HepG2 (cell line): ENCODE data around the gene CD68.

Source experiments
- BCL6 ChIP-seq: IDR thresholded peaks from 2 replicates; pipeline ENCODE4 v1.6.1; 2016; ENCODE audit warnings: missing genetic modification reagents, missing compliant biosample characterization
- JUND ChIP-seq: sonication (generic); formaldehyde crosslinking; IDR thresholded peaks from 2 replicates; pipeline ENCODE4 v1.8.0; 2022; ENCODE audit warnings: mild to moderate bottlenecking, missing genetic modification reagents
- POLR2AphosphoS5 ChIP-seq: IDR thresholded peaks from 2 replicates; pipeline ENCODE4 v1.6.1; 2012; ENCODE audit warnings: low read depth, low read length
- SRY ChIP-seq: sonication (generic); formaldehyde crosslinking; IDR thresholded peaks from 2 replicates; pipeline ENCODE4 v1.8.0; 2022; ENCODE audit warnings: mild to moderate bottlenecking, missing genetic modification reagents
- TRIM24 ChIP-seq: sonication (generic); formaldehyde crosslinking; IDR thresholded peaks from 2 replicates; pipeline ENCODE4 v1.8.0; 2022; ENCODE audit warnings: mild to moderate bottlenecking, missing genetic modification reagents
- TF ChIP-seq, protein P1 (sequence below): IDR thresholded peaks from 2 replicates; pipeline ENCODE4 v1.6.1; 2012; ENCODE audit warnings: low read length, improper control_type of control experiment

DNA sequence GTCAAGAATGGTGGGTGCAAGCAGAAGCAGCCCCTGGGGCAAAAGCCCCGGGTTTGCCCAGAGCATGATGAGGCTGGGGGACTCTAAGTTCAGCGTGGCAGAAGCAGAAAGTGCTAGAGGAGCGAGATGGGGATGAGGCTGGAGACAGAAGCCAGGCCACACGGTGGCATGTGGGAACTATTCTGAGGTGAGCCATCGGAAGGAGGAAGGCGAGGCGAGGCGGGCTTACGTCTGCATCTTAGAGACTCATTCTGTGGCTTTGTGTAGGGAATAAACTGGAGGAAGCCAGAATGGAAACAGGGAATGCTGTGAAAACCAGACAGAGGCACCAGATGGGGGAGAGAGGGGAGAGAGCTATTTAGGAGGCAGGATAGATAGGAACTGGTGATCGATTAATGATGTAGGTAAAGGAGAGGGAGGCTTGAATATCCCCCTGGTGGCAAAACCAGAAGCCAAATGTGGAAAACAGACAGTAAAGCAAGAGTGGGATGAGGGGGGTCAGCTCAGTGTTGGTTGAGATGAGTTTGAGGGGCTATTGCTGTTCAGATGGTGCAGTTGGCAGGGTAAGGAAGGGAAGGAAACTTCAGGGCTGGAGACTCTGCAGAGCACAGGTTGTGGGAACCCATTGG is 24.0 kb upstream of the CD68 start:
- TF ChIP-seq, protein P1, sequence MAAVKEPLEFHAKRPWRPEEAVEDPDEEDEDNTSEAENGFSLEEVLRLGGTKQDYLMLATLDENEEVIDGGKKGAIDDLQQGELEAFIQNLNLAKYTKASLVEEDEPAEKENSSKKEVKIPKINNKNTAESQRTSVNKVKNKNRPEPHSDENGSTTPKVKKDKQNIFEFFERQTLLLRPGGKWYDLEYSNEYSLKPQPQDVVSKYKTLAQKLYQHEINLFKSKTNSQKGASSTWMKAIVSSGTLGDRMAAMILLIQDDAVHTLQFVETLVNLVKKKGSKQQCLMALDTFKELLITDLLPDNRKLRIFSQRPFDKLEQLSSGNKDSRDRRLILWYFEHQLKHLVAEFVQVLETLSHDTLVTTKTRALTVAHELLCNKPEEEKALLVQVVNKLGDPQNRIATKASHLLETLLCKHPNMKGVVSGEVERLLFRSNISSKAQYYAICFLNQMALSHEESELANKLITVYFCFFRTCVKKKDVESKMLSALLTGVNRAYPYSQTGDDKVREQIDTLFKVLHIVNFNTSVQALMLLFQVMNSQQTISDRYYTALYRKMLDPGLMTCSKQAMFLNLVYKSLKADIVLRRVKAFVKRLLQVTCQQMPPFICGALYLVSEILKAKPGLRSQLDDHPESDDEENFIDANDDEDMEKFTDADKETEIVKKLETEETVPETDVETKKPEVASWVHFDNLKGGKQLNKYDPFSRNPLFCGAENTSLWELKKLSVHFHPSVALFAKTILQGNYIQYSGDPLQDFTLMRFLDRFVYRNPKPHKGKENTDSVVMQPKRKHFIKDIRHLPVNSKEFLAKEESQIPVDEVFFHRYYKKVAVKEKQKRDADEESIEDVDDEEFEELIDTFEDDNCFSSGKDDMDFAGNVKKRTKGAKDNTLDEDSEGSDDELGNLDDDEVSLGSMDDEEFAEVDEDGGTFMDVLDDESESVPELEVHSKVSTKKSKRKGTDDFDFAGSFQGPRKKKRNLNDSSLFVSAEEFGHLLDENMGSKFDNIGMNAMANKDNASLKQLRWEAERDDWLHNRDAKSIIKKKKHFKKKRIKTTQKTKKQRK, result no peak
- TF ChIP-seq BCL6 (no peak), SRY (CRISPR knock-in tag) (no peak), TRIM24 (CRISPR knock-in tag) (no peak), JUND (CRISPR knock-in tag) (no peak), POLR2AphosphoS5 (no peak)
